Measurements from ENCODE around the gene WDR47.
"Not testable (repeated sequence)": the region's sequence is repeated elsewhere in the genome, so short reads cannot be mapped to it uniquely, and the experiment has no call there.

The WDR47 gene

GRCh38 chr1:108962681-108963051 is 79.2 kb downstream of the WDR47 start:
- no peak for DNase-seq (ENCODE audit: low spot score)

- no peak for DNase-seq (ENCODE audit: low spot score)
These were observed 80.0 kb downstream of the WDR47 start for GRCh38 chr1:108961752-108962486.

- DNase-seq (ENCODE audit: low spot score), result no peak
These were observed 80.7 kb downstream of the WDR47 start for GRCh38 chr1:108961198-108961597.

GRCh38 chr1:108960719-108961118 is 81.2 kb downstream of the WDR47 start:
- DNase-seq (ENCODE audit: low spot score), result no peak

- DNase-seq (ENCODE audit: low spot score), result no peak
These were observed 84.0 kb downstream of the WDR47 start for GRCh38 chr1:108957888-108958287.

- no peak for DNase-seq (ENCODE audit: low spot score)
These were observed 86.0 kb downstream of the WDR47 start for GRCh38 chr1:108955881-108956280.

GRCh38 chr1:108955111-108955510 is 86.8 kb downstream of the WDR47 start:
- no peak for DNase-seq (ENCODE audit: low spot score)

GRCh38 chr1:108953452-108953851 is 88.5 kb downstream of the WDR47 start:
- no peak for DNase-seq (ENCODE audit: low spot score)

- no peak for DNase-seq (ENCODE audit: low spot score)
These were observed 90.7 kb downstream of the WDR47 start for GRCh38 chr1:108951242-108951641.

GRCh38 chr1:108949044-108949443 is 92.9 kb downstream of the WDR47 start:
- DNase-seq (ENCODE audit: low spot score), result no peak

GRCh38 chr1:108947871-108948525 is 93.9 kb downstream of the WDR47 start:
- DNase-seq (ENCODE audit: low spot score), result no peak

GRCh38 chr1:108936170-108936569 is 105.7 kb downstream of the WDR47 start:
- DNase-seq (ENCODE audit: low spot score), result no peak

- no peak for DNase-seq (ENCODE audit: low spot score)
These were observed 108.0 kb downstream of the WDR47 start for GRCh38 chr1:108933944-108934343.

- DNase-seq (ENCODE audit: low spot score), result not testable (repeated sequence)
These were observed 114.3 kb downstream of the WDR47 start for GRCh38 chr1:108927565-108927964.

- DNase-seq (ENCODE audit: low spot score), result no peak
These were observed 116.0 kb downstream of the WDR47 start for GRCh38 chr1:108925920-108926319.
